Progenitor cell of endocrine pancreas (in vitro differentiated cells): ENCODE results near the gene APOC3. TPM values are rescaled to one million over a fixed set of nuclear protein-coding genes. Genes with fewer than 3 reads are reported as not detected.
A peak's percentile ranks its signal among the peaks of the same experiment; 100 is the strongest.

ENCODE experiments used
- DNase-seq: peaks from one replicate; pipeline ENCODE4 v3.0.0; 2021; ENCODE audit warnings: low spot score; ENCODE audit not compliant: unreplicated experiment
- H3K27ac Mint-ChIP-seq: 2 replicates; pipeline ENCODE4 v1.8.0; 2021; ENCODE audit warnings: mild to moderate bottlenecking, moderate library complexity, mixed read lengths
- H3K27me3 Mint-ChIP-seq: 2 replicates; pipeline ENCODE4 v1.8.0; 2021; ENCODE audit warnings: mixed read lengths
- H3K36me3 Mint-ChIP-seq: 2 replicates; pipeline ENCODE4 v1.8.0; 2022; ENCODE audit warnings: mixed read lengths; ENCODE audit not compliant: insufficient read depth
- H3K4me1 Mint-ChIP-seq: 2 replicates; pipeline ENCODE4 v1.8.0; 2021; ENCODE audit warnings: low read depth, mixed read lengths
- H3K4me3 Mint-ChIP-seq: 2 replicates; pipeline ENCODE4 v1.8.0; 2021; ENCODE audit warnings: low read depth, mild to moderate bottlenecking, moderate library complexity, mixed read lengths
- H3K9me3 Mint-ChIP-seq: 2 replicates; pipeline ENCODE4 v1.8.0; 2021; ENCODE audit warnings: low read depth, mixed read lengths
- CTCF ChIP-seq: fragments of 200-600 bp; sonication (generic); IDR thresholded peaks from one replicate; pipeline ENCODE4 v1.5.0; 2021; ENCODE audit warnings: antibody characterized with exemption, mild to moderate bottlenecking; ENCODE audit not compliant: unreplicated experiment
- total RNA-seq: library from RNA; stranded (reverse); gene quantifications from 2 replicates; pipeline ENCODE4 v1.2.1, GENCODE V29; 2021

APOC3 gene
- total RNA-seq, 1 donor from 2014 or later, result 16.3 TPM

- TF ChIP-seq CTCF, result no peak
- H3K4me1 Mint-ChIP-seq, result peaks cover 22% of the 10 kb centered on the region
- no peak for DNase-seq
- no peak overlapping the region for H3K27ac Mint-ChIP-seq
- H3K36me3 Mint-ChIP-seq, result no peaks in the 10 kb centered on the region
- H3K4me3 Mint-ChIP-seq, result no peak overlapping the region
- no peaks in the 10 kb centered on the region for H3K9me3 Mint-ChIP-seq
- peaks cover 13% of the 10 kb centered on the region for H3K27me3 Mint-ChIP-seq
Measured at GRCh38 chr11:116804001-116804400, 25.7 kb upstream of the APOC3 start.

GRCh38 chr11:116807601-116808261, 22.0 kb upstream of the APOC3 start:
- Mint-ChIP-seq H3K27me3 (peaks cover 19% of the 10 kb centered on the region), H3K4me3 (no peak overlapping the region), H3K27ac (no peak overlapping the region), H3K4me1 (peaks cover 25% of the 10 kb centered on the region), H3K36me3 (no peaks in the 10 kb centered on the region), H3K9me3 (no peaks in the 10 kb centered on the region)
- DNase-seq, result no peak
- no peak for TF ChIP-seq CTCF

GRCh38 chr11:116808262-116809175, 21.2 kb upstream of the APOC3 start:
- Mint-ChIP-seq H3K4me3 (peak overlapping the region; percentile 31), H3K4me1 (peaks cover 27% of the 10 kb centered on the region), H3K36me3 (no peaks in the 10 kb centered on the region), H3K27ac (no peak overlapping the region), H3K9me3 (no peaks in the 10 kb centered on the region), H3K27me3 (peaks cover 16% of the 10 kb centered on the region)
- DNase-seq, result no peak
- no peak for TF ChIP-seq CTCF

- no peaks in the 10 kb centered on the region for H3K9me3 Mint-ChIP-seq
Measured at GRCh38 chr11:116811194-116811593, 18.5 kb upstream of the APOC3 start.

More at GRCh38 chr11:116811194-116811593, 18.5 kb upstream of the APOC3 start:
- peaks cover 24% of the 10 kb centered on the region for H3K4me1 Mint-ChIP-seq
- TF ChIP-seq CTCF, result no peak
- peaks cover 6% of the 10 kb centered on the region for H3K27me3 Mint-ChIP-seq
- no peak overlapping the region for H3K27ac Mint-ChIP-seq
- no peaks in the 10 kb centered on the region for H3K36me3 Mint-ChIP-seq
- no peak overlapping the region for H3K4me3 Mint-ChIP-seq
- DNase-seq, result no peak
